GM10248 (cell line): ENCODE data around the gene PYGB.

Source experiments
- CTCF ChIA-PET: fragments of 300-600 bp; sonication (Branson Sonifier 250); formaldehyde crosslinking; extraction: SDS; loops from one replicate; lab custom pipeline; 2021; ENCODE audit warnings: antibody characterized with exemption; lab: Yijun Ruan, JAX
- POLR2A ChIA-PET: fragments of 350-650 bp; sonication (Branson Sonifier 250); formaldehyde crosslinking; extraction: SDS; loops from one replicate; lab custom pipeline; 2020; ENCODE audit warnings: antibody characterized with exemption; lab: Yijun Ruan, JAX
- DNase-seq: peaks from one replicate; pipeline ENCODE4 v3.0.0; 2012; ENCODE audit errors: extremely low spot score
- TF ChIP-seq, protein P1 (sequence below): IDR thresholded peaks from 2 replicates; pipeline ENCODE4 v1.5.1; 2012; ENCODE audit warnings: mild to moderate bottlenecking, low read depth; ENCODE audit errors: extremely low read depth, missing control alignments, control extremely low read depth

Gene PYGB

DNA sequence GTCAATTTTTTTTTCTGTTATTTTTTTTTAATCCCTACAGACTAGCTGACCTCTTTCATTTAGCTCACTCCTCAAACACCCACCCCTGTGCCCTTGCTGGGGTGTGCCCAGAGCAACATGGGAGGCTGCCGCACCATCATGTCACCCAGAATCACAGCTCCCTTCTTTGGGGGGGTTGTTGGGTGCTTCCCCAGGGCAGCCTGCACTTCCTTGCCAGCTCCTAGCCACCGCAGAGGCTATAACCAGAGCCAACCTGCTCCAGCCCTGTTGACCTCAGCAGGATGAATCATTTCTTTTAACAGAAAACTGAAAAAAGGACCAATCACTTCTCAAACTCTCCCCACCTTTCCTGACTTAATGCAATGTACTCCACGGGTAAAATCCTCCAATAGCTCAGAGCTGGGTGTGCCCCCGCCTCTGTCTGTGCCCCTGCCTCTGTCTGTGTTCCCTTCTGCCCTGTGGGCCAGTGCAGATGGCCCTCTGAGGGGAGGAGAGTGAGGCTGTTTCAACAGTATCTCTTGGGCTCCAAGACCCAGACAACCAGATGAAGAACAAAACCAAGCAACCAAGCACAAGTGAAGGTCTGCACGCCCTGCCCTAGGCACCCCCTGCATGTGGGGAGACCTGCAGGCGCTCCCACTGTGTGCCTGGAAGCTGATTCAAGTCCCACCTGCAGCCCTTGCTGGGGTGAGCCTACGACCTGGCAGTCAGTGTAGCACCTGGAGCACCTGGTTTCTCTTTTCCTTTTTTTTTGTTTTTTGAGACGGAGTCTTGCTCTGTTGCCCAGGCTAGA is 67.7 kb downstream of the PYGB start:
- ChIA-PET CTCF (interaction anchor here (1.1 to 2.0 kb wide), 2 partner anchors 10 to 15 kb away, joined by 3 to 9 read pairs; no protein-coding TSS in a partner anchor), POLR2A (no interaction called here)
- TF ChIP-seq, protein P1, sequence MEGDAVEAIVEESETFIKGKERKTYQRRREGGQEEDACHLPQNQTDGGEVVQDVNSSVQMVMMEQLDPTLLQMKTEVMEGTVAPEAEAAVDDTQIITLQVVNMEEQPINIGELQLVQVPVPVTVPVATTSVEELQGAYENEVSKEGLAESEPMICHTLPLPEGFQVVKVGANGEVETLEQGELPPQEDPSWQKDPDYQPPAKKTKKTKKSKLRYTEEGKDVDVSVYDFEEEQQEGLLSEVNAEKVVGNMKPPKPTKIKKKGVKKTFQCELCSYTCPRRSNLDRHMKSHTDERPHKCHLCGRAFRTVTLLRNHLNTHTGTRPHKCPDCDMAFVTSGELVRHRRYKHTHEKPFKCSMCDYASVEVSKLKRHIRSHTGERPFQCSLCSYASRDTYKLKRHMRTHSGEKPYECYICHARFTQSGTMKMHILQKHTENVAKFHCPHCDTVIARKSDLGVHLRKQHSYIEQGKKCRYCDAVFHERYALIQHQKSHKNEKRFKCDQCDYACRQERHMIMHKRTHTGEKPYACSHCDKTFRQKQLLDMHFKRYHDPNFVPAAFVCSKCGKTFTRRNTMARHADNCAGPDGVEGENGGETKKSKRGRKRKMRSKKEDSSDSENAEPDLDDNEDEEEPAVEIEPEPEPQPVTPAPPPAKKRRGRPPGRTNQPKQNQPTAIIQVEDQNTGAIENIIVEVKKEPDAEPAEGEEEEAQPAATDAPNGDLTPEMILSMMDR: no peak
- DNase-seq: no peak

GRCh38 chr20:25316506-25317190 is 68.8 kb downstream of the PYGB start:
- TF ChIP-seq, protein P1: no peak
- CTCF ChIA-PET: interaction anchor here (1.2 kb wide), 1 partner anchor 82 kb away, joined by 4 read pairs; no protein-coding TSS in a partner anchor
- DNase-seq: no peak
- POLR2A ChIA-PET: no interaction called here

- no peak for DNase-seq
- CTCF ChIA-PET: interaction anchor here (1.2 to 1.6 kb wide), 2 partner anchors 23 to 81 kb away, joined by 3 to 4 read pairs; no protein-coding TSS in a partner anchor
- TF ChIP-seq, protein P1: no peak
- POLR2A ChIA-PET: no interaction called here
Measured at GRCh38 chr20:25317351-25318075, 69.6 kb downstream of the PYGB start.

- CTCF ChIA-PET: interaction anchor here (1.2 to 3.5 kb wide), 5 partner anchors 9 to 80 kb away, joined by 3 to 18 read pairs (median 7); no protein-coding TSS in a partner anchor
Measured at GRCh38 chr20:25318471-25319240, 70.8 kb downstream of the PYGB start.

DNA sequence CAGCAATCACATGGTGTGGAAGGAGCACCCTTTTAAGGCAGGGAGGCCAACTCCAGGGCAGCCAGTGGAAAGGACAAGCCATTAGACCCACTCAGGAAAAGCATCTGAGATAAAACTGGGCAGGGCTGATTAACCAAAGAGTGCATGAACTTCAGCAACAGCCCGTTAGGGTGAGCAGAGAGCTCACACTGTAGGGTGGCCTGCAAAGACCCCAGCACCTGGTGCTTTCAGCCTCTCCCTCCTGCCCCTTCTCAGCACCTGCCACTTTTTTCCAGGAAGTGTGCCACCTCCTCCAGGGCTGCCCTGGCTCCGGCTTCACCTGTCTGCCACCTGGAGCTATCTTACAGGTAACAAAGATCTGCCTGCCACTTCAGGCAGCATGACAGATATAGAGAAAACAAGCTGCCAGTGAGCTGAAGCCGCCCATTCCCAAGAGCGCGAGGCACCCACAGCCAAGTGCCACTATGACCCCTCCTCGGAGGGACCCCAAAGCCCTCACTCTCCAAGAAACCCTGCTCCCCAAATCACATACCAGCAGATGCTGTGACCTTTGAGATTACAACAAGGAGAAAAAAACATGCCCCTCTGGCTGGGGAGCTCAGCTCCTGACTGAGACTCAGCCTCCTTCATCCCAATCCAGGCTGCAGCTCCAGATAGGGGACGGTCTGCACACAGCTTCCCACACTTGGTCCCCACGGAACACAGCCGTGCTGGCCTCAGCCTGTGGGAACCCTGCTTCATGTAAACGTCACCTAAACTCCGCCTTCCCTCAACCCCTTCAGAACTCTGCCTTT is 71.6 kb downstream of the PYGB start:
- ChIA-PET POLR2A (interaction anchor here (0.7 to 1.1 kb wide), 3 partner anchors 16 to 106 kb away, joined by 3 to 7 read pairs (median 3); no protein-coding TSS in a partner anchor), CTCF (interaction anchor here (0.7 to 3.5 kb wide), 7 partner anchors 9 to 79 kb away, joined by 3 to 18 read pairs (median 4); no protein-coding TSS in a partner anchor)
- no peak for DNase-seq
- TF ChIP-seq, protein P1: no peak

More at GRCh38 chr20:25318471-25319240, 70.8 kb downstream of the PYGB start:
- TF ChIP-seq, protein P1: no peak
- DNase-seq: peak; percentile 88
- POLR2A ChIA-PET: interaction anchor here (0.7 to 1.1 kb wide), 3 partner anchors 15 to 105 kb away, joined by 3 to 7 read pairs (median 3); no protein-coding TSS in a partner anchor
